UCSD-AML1 (cell line): Measurements from ENCODE around the gene IKZF4.
"Not testable (repeated sequence)": the region's sequence is repeated elsewhere in the genome, so short reads cannot be mapped to it uniquely, and the experiment has no call there.

ENCODE experiments used
- DNase-seq: peaks from one replicate; lab custom pipeline; 2025; ENCODE audit not compliant: unreplicated experiment; lab: John Stamatoyannopoulos, UW

The IKZF4 gene

GRCh38 chr12:56020423-56021184, at the start of gene IKZF4:
TSS of gene IKZF4 (plus strand) at chr12:56021043. CDS start at chr12:56021494, 451 bp downstream.
- DNase-seq, result peak; percentile 73

GRCh38 chr12:55972042-55972441, 48.8 kb upstream of the IKZF4 start:
- no peak for DNase-seq

GRCh38 chr12:55972456-55972855, 48.4 kb upstream of the IKZF4 start:
- no peak for DNase-seq

- DNase-seq, result no peak
These were observed 47.8 kb upstream of the IKZF4 start for GRCh38 chr12:55972911-55973598.

- peak; percentile 98 for DNase-seq
These were observed 47.1 kb upstream of the IKZF4 start, which contains the start of gene RAB5B for GRCh38 chr12:55973599-55974307. TSS of gene RAB5B (plus strand) at chr12:55974078. CDS start at chr12:55986961, 12,883 bp downstream.

GRCh38 chr12:55974308-55974730, 46.5 kb upstream of the IKZF4 start:
- DNase-seq, result peak; percentile 62

- no peak for DNase-seq
These were observed 42.5 kb upstream of the IKZF4 start for GRCh38 chr12:55978393-55978792.

- no peak for DNase-seq
These were observed 41.8 kb upstream of the IKZF4 start for GRCh38 chr12:55979069-55979468.

GRCh38 chr12:55981882-55982281, 39.0 kb upstream of the IKZF4 start:
- DNase-seq, result not testable (repeated sequence)

- DNase-seq, result peak; percentile 18
These were observed 38.4 kb upstream of the IKZF4 start for GRCh38 chr12:55982319-55982936.

- no peak for DNase-seq
These were observed 37.5 kb upstream of the IKZF4 start for GRCh38 chr12:55983232-55983842.

GRCh38 chr12:55984861-55985260, 36.0 kb upstream of the IKZF4 start:
- no peak for DNase-seq

GRCh38 chr12:55985341-55985740, 35.5 kb upstream of the IKZF4 start:
- no peak for DNase-seq

- DNase-seq, result not testable (repeated sequence)
These were observed 34.9 kb upstream of the IKZF4 start for GRCh38 chr12:55985976-55986375.

GRCh38 chr12:55991110-55991509, 29.7 kb upstream of the IKZF4 start:
- DNase-seq, result no peak

GRCh38 chr12:55993230-55993853, 27.5 kb upstream of the IKZF4 start:
- no peak for DNase-seq

- DNase-seq, result no peak
These were observed 25.5 kb upstream of the IKZF4 start for GRCh38 chr12:55995366-55995765.

GRCh38 chr12:55996201-55996714, 24.6 kb upstream of the IKZF4 start:
- DNase-seq, result peak; percentile 13

- DNase-seq, result peak; percentile 92
These were observed 23.9 kb upstream of the IKZF4 start, which contains the start of gene SUOX for GRCh38 chr12:55996715-55997534. TSS of gene SUOX (plus strand) at chr12:55997276. CDS start at chr12:56002222, 4,946 bp downstream.
